ENCODE measurements around the gene COL27A1. TPM values are rescaled to one million over a fixed set of nuclear protein-coding genes. Genes with fewer than 3 reads are reported as not detected.

Gene COL27A1
- total and polyA plus RNA-seq, 9 of the 15 experiments (the other 6 are each of a cell fraction or from before 2014, with no cell fraction given): 0.07 TPM; not detected in 8

DNA sequence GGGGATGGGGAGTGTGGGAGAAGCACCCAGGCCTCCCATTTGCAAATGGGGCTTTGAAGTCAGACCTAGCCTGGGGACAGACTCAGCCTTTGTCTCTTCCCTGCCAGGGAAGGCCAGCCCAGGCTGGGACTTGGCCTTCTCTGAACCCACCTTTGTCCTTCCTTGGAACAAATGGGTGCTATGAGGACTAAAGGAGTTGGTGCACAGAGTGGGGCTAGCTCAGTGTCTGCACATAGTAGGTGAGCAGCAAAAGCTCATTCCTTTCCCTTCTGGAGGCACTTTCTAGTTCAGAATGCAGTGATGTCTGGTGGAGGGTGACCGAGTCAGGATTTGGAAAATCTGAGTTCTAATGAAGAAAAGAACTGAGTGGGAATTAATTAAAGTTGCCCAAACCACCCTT, 37.2 kb downstream of the COL27A1 start:
- H3K27ac ChIP-seq (ENCODE audit: extremely low read depth, low read depth, low read length): no peak overlapping the region
- FAIRE-seq (no peak), DNase-seq (ENCODE audit: extremely low read depth in 1 of 4, low spot score in 3 of 4) (no peak), ATAC-seq (no peak)
- CTCF ChIA-PET (ENCODE audit: low intra/inter-chr PET ratio): no interaction called here
- TF ChIP-seq ZKSCAN1 (IDR thresholded peaks at IDR 0.05; ENCODE audit: low read depth, low read length) (0 out of 2 replicates have a peak, but pooled peaks have one; percentile 34), XRCC3 (IDR thresholded peaks at IDR 0.05) (no peak), TOE1 (IDR thresholded peaks at IDR 0.05; ENCODE audit: borderline replicate concordance) (no peak), TOE1 (CRISPR knock-in tag; IDR thresholded peaks at IDR 0.05; ENCODE audit: borderline replicate concordance, low read depth) (no peak)
- H3K27me3 ChIP-seq (ENCODE audit: control insufficient read depth in 2 of 2, insufficient read depth in 2 of 2, low read length in 2 of 2): peaks cover 0 to 3% of the 10 kb centered on the region in 2 experiments; a peak in 1 of 5 replicates
- H3K36me3 ChIP-seq (ENCODE audit: control insufficient read depth, insufficient read depth, low read length): no peaks in the 10 kb centered on the region
- intact Hi-C loops (cut with micrococcal nuclease): no loop called here
- H3K4me2 ChIP-seq (ENCODE audit: insufficient read depth, low read length): no peak overlapping the region
- BruUV-seq (replicated peaks): no TSS peak
- no peaks in the 10 kb centered on the region for H3K9me3 ChIP-seq (replicated peaks; ENCODE audit: control insufficient read depth, insufficient read depth, low read depth, low read length)
- POLR2A ChIA-PET: no interaction called here
- no peak overlapping the region for H3K9ac ChIP-seq (ENCODE audit: insufficient read depth in 1 of 2, low read depth in 2 of 2, low read length in 2 of 2)
- no peak overlapping the region for H3K4me3 ChIP-seq
- H4K20me1 ChIP-seq (replicated peaks; ENCODE audit: control insufficient read depth, insufficient read depth, low read length): no peaks in the 10 kb centered on the region
- no peaks in the 10 kb centered on the region for H3K4me1 ChIP-seq (replicated peaks in 1 of 2; ENCODE audit: control insufficient read depth in 2 of 2, insufficient read depth in 2 of 2, low read length in 2 of 2)
- no peaks in the 10 kb centered on the region for H3K9me1 ChIP-seq (ENCODE audit: control insufficient read depth, insufficient read depth, low read length)
- WGBS (ENCODE audit: insufficient coverage, low coverage, missing lambda C conversion rate): 0% methylated on average over 1 of the region's 1 CpG
- no peak overlapping the region for H2AFZ ChIP-seq (ENCODE audit: low read depth, low read length)
- H3K79me2 ChIP-seq (ENCODE audit: control insufficient read depth, insufficient read depth, low read length): no peaks in the 10 kb centered on the region
- in situ Hi-C loops (cut with MboI): no loop called here

DNA sequence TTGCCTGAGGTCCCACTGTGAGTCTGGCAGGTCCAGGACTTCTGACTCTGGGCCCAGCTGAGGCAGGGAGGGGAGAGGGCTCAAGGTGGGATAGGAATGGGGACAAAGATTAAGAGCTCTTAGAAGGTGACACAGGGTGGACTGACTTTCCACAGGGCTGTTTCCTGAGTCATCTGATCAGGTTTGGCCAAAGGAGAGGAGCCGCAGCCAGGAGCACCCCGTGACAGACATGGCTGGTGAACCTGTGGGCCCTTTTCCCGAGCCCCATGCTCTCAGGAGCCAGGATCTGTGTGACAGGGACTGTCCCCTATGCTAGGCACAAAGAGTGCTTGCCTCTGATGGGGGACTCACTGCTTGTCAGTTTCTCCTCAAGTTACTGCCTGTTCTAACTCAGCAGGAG, 37.8 kb downstream of the COL27A1 start:
- Histone ChIP-seq H3K4me3 (no peak overlapping the region), H3K4me1 (replicated peaks in 1 of 2; ENCODE audit: control insufficient read depth in 2 of 2, insufficient read depth in 2 of 2, low read length in 2 of 2) (no peaks in the 10 kb centered on the region), H3K27me3 (ENCODE audit: control insufficient read depth in 2 of 2, insufficient read depth in 2 of 2, low read length in 2 of 2) (peaks cover 0 to 5% of the 10 kb centered on the region in 2 experiments; a peak in 1 of 5 replicates), H3K79me2 (ENCODE audit: control insufficient read depth, insufficient read depth, low read length) (no peaks in the 10 kb centered on the region), H3K4me2 (ENCODE audit: insufficient read depth, low read length) (no peak overlapping the region), H3K36me3 (ENCODE audit: control insufficient read depth, insufficient read depth, low read length) (no peaks in the 10 kb centered on the region), H3K9me1 (ENCODE audit: control insufficient read depth, insufficient read depth, low read length) (no peaks in the 10 kb centered on the region), H3K9ac (ENCODE audit: insufficient read depth in 1 of 2, low read depth in 2 of 2, low read length in 2 of 2) (no peak overlapping the region), H4K20me1 (replicated peaks; ENCODE audit: control insufficient read depth, insufficient read depth, low read length) (no peaks in the 10 kb centered on the region), H3K9me3 (replicated peaks; ENCODE audit: control insufficient read depth, insufficient read depth, low read depth, low read length) (no peaks in the 10 kb centered on the region), H3K27ac (ENCODE audit: extremely low read depth, low read depth, low read length) (no peak overlapping the region), H2AFZ (ENCODE audit: low read depth, low read length) (no peak overlapping the region)
- TF ChIP-seq CEBPG (CRISPR knock-in tag; IDR thresholded peaks at IDR 0.05): no peak
- TF ChIP-seq CEBPG (tag; conservative IDR thresholded peaks at IDR 0.05 in 1 of 2, IDR thresholded peaks at IDR 0.05 in 1 of 2): no peak
- TF ChIP-seq MCM2 (IDR thresholded peaks at IDR 0.05; ENCODE audit: low read depth): no peak
- no peak for TF ChIP-seq CTBP1 (IDR thresholded peaks at IDR 0.05; ENCODE audit: borderline replicate concordance)
- TF ChIP-seq CBX8 (IDR thresholded peaks at IDR 0.05; ENCODE audit: borderline replicate concordance, extremely low read depth, low read depth, low read length, poor library complexity, severe bottlenecking): no peak
- TF ChIP-seq PCBP1 (IDR thresholded peaks at IDR 0.05; ENCODE audit: low read depth, low read length, poor library complexity, severe bottlenecking): no peak
- TF ChIP-seq, protein P1, sequence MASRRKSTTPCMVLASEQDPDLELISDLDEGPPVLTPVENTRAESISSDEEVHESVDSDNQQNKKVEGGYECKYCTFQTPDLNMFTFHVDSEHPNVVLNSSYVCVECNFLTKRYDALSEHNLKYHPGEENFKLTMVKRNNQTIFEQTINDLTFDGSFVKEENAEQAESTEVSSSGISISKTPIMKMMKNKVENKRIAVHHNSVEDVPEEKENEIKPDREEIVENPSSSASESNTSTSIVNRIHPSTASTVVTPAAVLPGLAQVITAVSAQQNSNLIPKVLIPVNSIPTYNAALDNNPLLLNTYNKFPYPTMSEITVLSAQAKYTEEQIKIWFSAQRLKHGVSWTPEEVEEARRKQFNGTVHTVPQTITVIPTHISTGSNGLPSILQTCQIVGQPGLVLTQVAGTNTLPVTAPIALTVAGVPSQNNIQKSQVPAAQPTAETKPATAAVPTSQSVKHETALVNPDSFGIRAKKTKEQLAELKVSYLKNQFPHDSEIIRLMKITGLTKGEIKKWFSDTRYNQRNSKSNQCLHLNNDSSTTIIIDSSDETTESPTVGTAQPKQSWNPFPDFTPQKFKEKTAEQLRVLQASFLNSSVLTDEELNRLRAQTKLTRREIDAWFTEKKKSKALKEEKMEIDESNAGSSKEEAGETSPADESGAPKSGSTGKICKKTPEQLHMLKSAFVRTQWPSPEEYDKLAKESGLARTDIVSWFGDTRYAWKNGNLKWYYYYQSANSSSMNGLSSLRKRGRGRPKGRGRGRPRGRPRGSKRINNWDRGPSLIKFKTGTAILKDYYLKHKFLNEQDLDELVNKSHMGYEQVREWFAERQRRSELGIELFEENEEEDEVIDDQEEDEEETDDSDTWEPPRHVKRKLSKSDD (conservative IDR thresholded peaks at IDR 0.05; ENCODE audit: low read length): no peak
- TF ChIP-seq JUND (IDR thresholded peaks at IDR 0.05; ENCODE audit: borderline replicate concordance, low read depth, low read length): no peak
- TF ChIP-seq JUND (tag; IDR thresholded peaks at IDR 0.05; ENCODE audit: borderline replicate concordance, low read depth, low read length): no peak
- 7% methylated on average over 3 of the region's 3 CpGs for WGBS (ENCODE audit: insufficient coverage, low coverage, missing lambda C conversion rate)
- BruUV-seq (replicated peaks): no TSS peak
- POLR2A ChIA-PET: no interaction called here
- ATAC-seq (no peak), FAIRE-seq (no peak), DNase-seq (ENCODE audit: extremely low read depth in 1 of 4, low spot score in 3 of 4) (no peak)
- in situ Hi-C loops (cut with MboI) (no loop called here), intact Hi-C loops (cut with micrococcal nuclease) (no loop called here)
- CTCF ChIA-PET (ENCODE audit: low intra/inter-chr PET ratio): no interaction called here

Measured in K562 (cell line).